Hematopoietic multipotent progenitor cell (in vitro differentiated cells): ENCODE data around the gene TMCC1. TPM values are rescaled to one million over a fixed set of nuclear protein-coding genes. Genes with fewer than 3 reads are reported as not detected.
A peak's percentile ranks its signal among the peaks of the same experiment; 100 is the strongest.
"Not testable (repeated sequence)": the region's sequence is repeated elsewhere in the genome, so short reads cannot be mapped to it uniquely, and the experiment has no call there.

ENCODE experiments used
- DNase-seq, 3 donors: peaks; one replicate each; pipeline ENCODE4 v3.0.0-alpha.2; 2011 to 2015; ENCODE audit warnings: low read depth in 2 of 3, low spot score in 2 of 3
- total RNA-seq: library from RNA; depleted of rRNA; stranded (reverse); fragments of >200 nt; gene quantifications from one replicate; pipeline ENCODE4 v1.2.3, GENCODE V29; 2012

The TMCC1 gene
- total RNA-seq, 1 donor = 9.4 TPM

GRCh38 chr3:129778871-129779270 is 114.6 kb downstream of the TMCC1 start:
- DNase-seq = no peak

- DNase-seq = no peak
These were observed 115.7 kb downstream of the TMCC1 start for GRCh38 chr3:129777806-129778205.

- DNase-seq = no peak
These were observed 117.6 kb downstream of the TMCC1 start for GRCh38 chr3:129775870-129776269.

- no peak for DNase-seq
These were observed 119.5 kb downstream of the TMCC1 start for GRCh38 chr3:129773691-129774663.

- DNase-seq = no peak
These were observed 122.9 kb downstream of the TMCC1 start for GRCh38 chr3:129770604-129771003.

- DNase-seq = no peak
These were observed 123.9 kb downstream of the TMCC1 start for GRCh38 chr3:129769616-129770015.

- DNase-seq = no peak
These were observed 124.8 kb downstream of the TMCC1 start for GRCh38 chr3:129768728-129769127.

GRCh38 chr3:129766135-129766534 is 127.4 kb downstream of the TMCC1 start:
- DNase-seq = no peak

GRCh38 chr3:129764090-129764489 is 129.4 kb downstream of the TMCC1 start:
- no peak for DNase-seq

GRCh38 chr3:129758785-129759320 is 134.7 kb downstream of the TMCC1 start:
- DNase-seq = no peak

GRCh38 chr3:129758306-129758705 is 135.2 kb downstream of the TMCC1 start:
- no peak for DNase-seq

GRCh38 chr3:129756871-129757270 is 136.6 kb downstream of the TMCC1 start:
- DNase-seq = no peak

GRCh38 chr3:129751105-129751504 is 142.4 kb downstream of the TMCC1 start:
- DNase-seq = not testable (repeated sequence)

GRCh38 chr3:129749692-129750091 is 143.8 kb downstream of the TMCC1 start:
- DNase-seq = no peak

GRCh38 chr3:129747992-129748391 is 145.5 kb downstream of the TMCC1 start:
- DNase-seq = peak in 2 of 3 donors; percentile 0 to 36

- no peak for DNase-seq
These were observed 146.4 kb downstream of the TMCC1 start for GRCh38 chr3:129747136-129747535.

- DNase-seq = no peak
These were observed 146.9 kb downstream of the TMCC1 start for GRCh38 chr3:129746629-129747028.

- DNase-seq = no peak
These were observed 148.3 kb downstream of the TMCC1 start for GRCh38 chr3:129745253-129745652.

GRCh38 chr3:129741794-129742193 is 151.7 kb downstream of the TMCC1 start:
- no peak for DNase-seq

GRCh38 chr3:129740090-129740489 is 153.4 kb downstream of the TMCC1 start:
- no peak for DNase-seq

- DNase-seq = no peak
These were observed 153.9 kb downstream of the TMCC1 start for GRCh38 chr3:129739634-129740033.

GRCh38 chr3:129738172-129738571 is 155.3 kb downstream of the TMCC1 start:
- DNase-seq = no peak
